HG02973 (cell line): Measurements from ENCODE around the gene PRDM2.

Experiments
- ATAC-seq: cut with Tn5 transposase; IDR thresholded peaks from one replicate; pipeline ENCODE4 v1.9.1; 2021; ENCODE audit warnings: moderate library complexity; ENCODE audit not compliant: unreplicated experiment

PRDM2 gene

GRCh38 chr1:13832100-13832499 lies 132.1 kb downstream of the PRDM2 start:
- no peak for ATAC-seq

GRCh38 chr1:13832536-13832935 lies 132.5 kb downstream of the PRDM2 start:
- ATAC-seq = no peak

- ATAC-seq = no peak
Observed at GRCh38 chr1:13836136-13836535, 136.1 kb downstream of the PRDM2 start.

GRCh38 chr1:13836631-13837030 lies 136.6 kb downstream of the PRDM2 start:
- ATAC-seq = no peak

GRCh38 chr1:13838236-13838635 lies 138.2 kb downstream of the PRDM2 start:
- no peak for ATAC-seq

- ATAC-seq = no peak
Observed at GRCh38 chr1:13842497-13842896, 142.5 kb downstream of the PRDM2 start.

- no peak for ATAC-seq
Observed at GRCh38 chr1:13851726-13852125, 151.7 kb downstream of the PRDM2 start.

- no peak for ATAC-seq
Observed at GRCh38 chr1:13855554-13855953, 155.6 kb downstream of the PRDM2 start.

- ATAC-seq = no peak
Observed at GRCh38 chr1:13860031-13860430, 160.0 kb downstream of the PRDM2 start.

GRCh38 chr1:13864760-13865159 lies 164.8 kb downstream of the PRDM2 start:
- ATAC-seq = no peak

GRCh38 chr1:13865851-13866250 lies 165.9 kb downstream of the PRDM2 start:
- no peak for ATAC-seq

- ATAC-seq = no peak
Observed at GRCh38 chr1:13867603-13868002, 167.6 kb downstream of the PRDM2 start.

- no peak for ATAC-seq
Observed at GRCh38 chr1:13869172-13869797, 169.3 kb downstream of the PRDM2 start.

GRCh38 chr1:13871413-13871812 lies 171.4 kb downstream of the PRDM2 start:
- no peak for ATAC-seq

- no peak for ATAC-seq
Observed at GRCh38 chr1:13871886-13872285, 171.9 kb downstream of the PRDM2 start.

- ATAC-seq = no peak
Observed at GRCh38 chr1:13873032-13873431, 173.0 kb downstream of the PRDM2 start.
